ENCODE measurements around the gene CSTF2T. TPM values are rescaled to one million over a fixed set of nuclear protein-coding genes. Genes with fewer than 3 reads are reported as not detected.

The CSTF2T gene, protein sequence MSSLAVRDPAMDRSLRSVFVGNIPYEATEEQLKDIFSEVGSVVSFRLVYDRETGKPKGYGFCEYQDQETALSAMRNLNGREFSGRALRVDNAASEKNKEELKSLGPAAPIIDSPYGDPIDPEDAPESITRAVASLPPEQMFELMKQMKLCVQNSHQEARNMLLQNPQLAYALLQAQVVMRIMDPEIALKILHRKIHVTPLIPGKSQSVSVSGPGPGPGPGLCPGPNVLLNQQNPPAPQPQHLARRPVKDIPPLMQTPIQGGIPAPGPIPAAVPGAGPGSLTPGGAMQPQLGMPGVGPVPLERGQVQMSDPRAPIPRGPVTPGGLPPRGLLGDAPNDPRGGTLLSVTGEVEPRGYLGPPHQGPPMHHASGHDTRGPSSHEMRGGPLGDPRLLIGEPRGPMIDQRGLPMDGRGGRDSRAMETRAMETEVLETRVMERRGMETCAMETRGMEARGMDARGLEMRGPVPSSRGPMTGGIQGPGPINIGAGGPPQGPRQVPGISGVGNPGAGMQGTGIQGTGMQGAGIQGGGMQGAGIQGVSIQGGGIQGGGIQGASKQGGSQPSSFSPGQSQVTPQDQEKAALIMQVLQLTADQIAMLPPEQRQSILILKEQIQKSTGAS
- total RNA-seq, result 14.2 and 16.5 TPM in 2 replicates

DNA sequence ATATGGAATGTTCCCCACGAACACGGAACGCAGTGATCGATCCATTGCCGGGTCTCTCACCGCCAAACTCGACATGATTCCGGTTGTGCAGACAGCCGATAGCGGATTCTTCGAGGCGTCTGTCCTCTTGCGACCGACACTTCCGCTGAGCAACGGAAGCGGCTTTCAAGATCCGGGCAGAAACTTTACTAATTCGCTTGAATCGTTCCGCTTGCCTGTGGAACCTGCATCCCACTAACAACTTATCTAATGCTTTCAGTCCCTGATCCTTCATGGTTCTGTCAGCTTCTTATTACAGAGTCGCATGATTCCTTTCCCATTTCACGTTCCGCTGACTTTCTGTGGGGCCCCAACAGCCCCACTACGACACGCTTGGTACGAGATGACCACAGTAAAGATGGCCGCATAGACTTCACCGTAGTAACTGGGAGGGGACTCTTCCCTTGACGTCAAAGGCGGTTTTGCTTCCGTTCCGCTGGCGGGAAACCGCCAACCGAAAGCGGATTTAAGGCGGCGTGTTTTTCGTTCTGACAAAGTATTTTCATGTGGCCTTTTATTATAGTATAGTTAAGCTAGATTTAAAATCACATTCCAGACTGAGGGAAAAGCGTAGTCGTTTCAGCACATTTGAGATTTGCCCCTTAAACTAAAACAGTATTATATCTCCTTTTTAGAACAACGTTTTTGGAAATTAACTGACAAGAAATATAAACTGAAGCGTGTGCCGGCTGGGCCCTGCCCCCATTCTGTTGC is at the start of gene CSTF2T:
TSS of gene CSTF2T (minus strand) at position 121 of the 753 bp plus-strand sequence. CDS start at position 75, 46 bp downstream.

